ENCODE results near the gene CAPN14. TPM values are rescaled to one million over a fixed set of nuclear protein-coding genes. Genes with fewer than 3 reads are reported as not detected.

CAPN14 gene
- total RNA-seq, 1 experiment from 2014 or later, result 0.05 TPM

- no peak for TF ChIP-seq CTCF (IDR thresholded peaks at IDR 0.05)
- no peak for TF ChIP-seq POLR2AphosphoS5 (IDR thresholded peaks at IDR 0.05; ENCODE audit: low read depth, low read length)
- TF ChIP-seq REST (IDR thresholded peaks at IDR 0.05; ENCODE audit: insufficient read depth in 1 of 2, low read depth in 2 of 2, low read length in 1 of 2), result no peak
- no peak for TF ChIP-seq SIN3A (IDR thresholded peaks at IDR 0.05; ENCODE audit: borderline replicate concordance, insufficient read depth, low read depth, low read length)
- no peak for TF ChIP-seq TCF7L2 (IDR thresholded peaks at IDR 0.05; ENCODE audit: low read depth, low read length)
- DNase-seq (ENCODE audit: low read depth, low spot score) (no peak), ATAC-seq (no peak)
- Histone ChIP-seq H3K4me3 (ENCODE audit: low read depth in 2 of 2, low read length in 2 of 2) (no peak overlapping the region), H3K4me1 (ENCODE audit: control insufficient read depth, insufficient read depth, low read length) (no peaks in the 10 kb centered on the region), H3K27ac (ENCODE audit: low read length) (no peak overlapping the region), H3K9me3 (ENCODE audit: control insufficient read depth, insufficient read depth, low read depth, low read length) (no peaks in the 10 kb centered on the region), H3K27me3 (ENCODE audit: control insufficient read depth, insufficient read depth, low read length) (peaks cover 9% of the 10 kb centered on the region; the same call in 1 of the 2 replicates), H3K36me3 (ENCODE audit: control insufficient read depth, insufficient read depth, low read length) (no peaks in the 10 kb centered on the region)
- in situ Hi-C loops (cut with HindIII; ENCODE audit: low pct_unique_long_range_greater_than_20kb, low sequenced_read_pairs), result no loop called here
- intact Hi-C loops (cut with micrococcal nuclease; ENCODE audit: unreplicated experiment), result no loop called here
- no TSS peak for BruUV-seq (replicated peaks)
- POLR2A ChIA-PET, result no interaction called here
- CTCF ChIA-PET, result no interaction called here
These were observed 92.4 kb downstream of the CAPN14 start for GRCh38 chr2:31124904-31125303.

Other genes starting within 250 kb of the CAPN14 start
- gene GALNT14, start 79.1 kb downstream of the CAPN14 start, total RNA-seq (2021; ENCODE audit: unreplicated experiment), result 0.67 TPM
- 2.6 TPM for gene EHD3, start 16.6 kb upstream of the CAPN14 start, total RNA-seq (2021; ENCODE audit: unreplicated experiment)
- gene XDH, start 197.2 kb upstream of the CAPN14 start, total RNA-seq (2021; ENCODE audit: unreplicated experiment), result 0.08 TPM

All from Panc1 (cell line).